ENCODE data around the gene SLC66A2. TPM values are rescaled to one million over a fixed set of nuclear protein-coding genes. Genes with fewer than 3 reads are reported as not detected.

Gene SLC66A2
- total RNA-seq, 1 donor from 2014 or later = 34.4 TPM

DNA sequence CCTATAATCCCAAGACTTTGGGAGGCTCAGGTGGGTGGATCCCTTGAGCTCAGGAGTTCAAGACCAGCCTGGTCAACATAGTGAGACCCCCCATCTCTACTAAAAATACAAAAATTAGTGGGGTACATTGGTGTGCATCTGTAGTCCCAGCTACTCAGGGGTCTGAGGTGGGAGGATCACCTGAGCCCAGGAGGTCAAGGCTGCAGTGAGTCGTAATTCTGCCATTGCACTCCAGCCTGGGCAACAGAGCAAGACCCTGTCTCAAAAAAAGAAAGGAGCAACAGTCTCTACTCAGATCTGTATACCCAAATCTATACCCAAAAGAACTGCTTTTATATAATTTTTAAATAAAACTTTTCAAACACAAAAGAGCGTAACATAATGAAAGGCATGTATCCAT, 7.5 kb upstream of the SLC66A2 start:
- H3K4me1 Mint-ChIP-seq = peaks cover 34% of the 10 kb centered on the region
- H3K4me3 Mint-ChIP-seq = no peak overlapping the region
- no peaks in the 10 kb centered on the region for H3K36me3 Mint-ChIP-seq
- TF ChIP-seq, protein P1, sequence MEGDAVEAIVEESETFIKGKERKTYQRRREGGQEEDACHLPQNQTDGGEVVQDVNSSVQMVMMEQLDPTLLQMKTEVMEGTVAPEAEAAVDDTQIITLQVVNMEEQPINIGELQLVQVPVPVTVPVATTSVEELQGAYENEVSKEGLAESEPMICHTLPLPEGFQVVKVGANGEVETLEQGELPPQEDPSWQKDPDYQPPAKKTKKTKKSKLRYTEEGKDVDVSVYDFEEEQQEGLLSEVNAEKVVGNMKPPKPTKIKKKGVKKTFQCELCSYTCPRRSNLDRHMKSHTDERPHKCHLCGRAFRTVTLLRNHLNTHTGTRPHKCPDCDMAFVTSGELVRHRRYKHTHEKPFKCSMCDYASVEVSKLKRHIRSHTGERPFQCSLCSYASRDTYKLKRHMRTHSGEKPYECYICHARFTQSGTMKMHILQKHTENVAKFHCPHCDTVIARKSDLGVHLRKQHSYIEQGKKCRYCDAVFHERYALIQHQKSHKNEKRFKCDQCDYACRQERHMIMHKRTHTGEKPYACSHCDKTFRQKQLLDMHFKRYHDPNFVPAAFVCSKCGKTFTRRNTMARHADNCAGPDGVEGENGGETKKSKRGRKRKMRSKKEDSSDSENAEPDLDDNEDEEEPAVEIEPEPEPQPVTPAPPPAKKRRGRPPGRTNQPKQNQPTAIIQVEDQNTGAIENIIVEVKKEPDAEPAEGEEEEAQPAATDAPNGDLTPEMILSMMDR (IDR thresholded peaks at IDR 0.05; ENCODE audit: unreplicated experiment) = no peak
- no peaks in the 10 kb centered on the region for H3K9me3 Mint-ChIP-seq
- DNase-seq (ENCODE audit: low spot score in 2 of 2, unreplicated experiment in 2 of 2) = no peak
- no peak overlapping the region for H3K27ac Mint-ChIP-seq
- H3K27me3 Mint-ChIP-seq (ENCODE audit: low read depth) = no peaks in the 10 kb centered on the region

DNA sequence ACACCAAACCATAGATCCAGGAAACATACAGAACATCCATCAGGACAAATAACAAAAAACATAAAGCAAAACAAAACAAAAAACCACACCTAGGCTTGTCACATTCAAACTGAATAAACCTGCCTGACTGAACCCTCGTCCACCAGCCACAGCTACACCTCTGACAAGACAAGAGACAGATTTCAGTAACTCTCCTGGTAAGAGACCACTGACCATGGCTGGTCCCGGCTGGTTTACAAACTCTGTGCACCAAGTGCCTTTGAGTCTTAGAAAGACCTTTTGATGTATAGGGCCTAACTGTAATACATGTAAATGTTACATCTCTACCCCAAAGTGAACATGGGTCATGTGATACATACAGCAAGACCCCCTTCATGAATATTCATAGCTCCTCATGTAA, 4.8 kb upstream of the SLC66A2 start:
- Mint-ChIP-seq H3K9me3 (no peaks in the 10 kb centered on the region), H3K4me3 (no peak overlapping the region), H3K36me3 (no peaks in the 10 kb centered on the region), H3K27me3 (ENCODE audit: low read depth) (peaks cover 6% of the 10 kb centered on the region), H3K4me1 (peaks cover 13% of the 10 kb centered on the region), H3K27ac (no peak overlapping the region)
- TF ChIP-seq, protein P1 (IDR thresholded peaks at IDR 0.05; ENCODE audit: unreplicated experiment) = no peak
- DNase-seq (ENCODE audit: low spot score in 2 of 2, unreplicated experiment in 2 of 2) = no peak

DNA sequence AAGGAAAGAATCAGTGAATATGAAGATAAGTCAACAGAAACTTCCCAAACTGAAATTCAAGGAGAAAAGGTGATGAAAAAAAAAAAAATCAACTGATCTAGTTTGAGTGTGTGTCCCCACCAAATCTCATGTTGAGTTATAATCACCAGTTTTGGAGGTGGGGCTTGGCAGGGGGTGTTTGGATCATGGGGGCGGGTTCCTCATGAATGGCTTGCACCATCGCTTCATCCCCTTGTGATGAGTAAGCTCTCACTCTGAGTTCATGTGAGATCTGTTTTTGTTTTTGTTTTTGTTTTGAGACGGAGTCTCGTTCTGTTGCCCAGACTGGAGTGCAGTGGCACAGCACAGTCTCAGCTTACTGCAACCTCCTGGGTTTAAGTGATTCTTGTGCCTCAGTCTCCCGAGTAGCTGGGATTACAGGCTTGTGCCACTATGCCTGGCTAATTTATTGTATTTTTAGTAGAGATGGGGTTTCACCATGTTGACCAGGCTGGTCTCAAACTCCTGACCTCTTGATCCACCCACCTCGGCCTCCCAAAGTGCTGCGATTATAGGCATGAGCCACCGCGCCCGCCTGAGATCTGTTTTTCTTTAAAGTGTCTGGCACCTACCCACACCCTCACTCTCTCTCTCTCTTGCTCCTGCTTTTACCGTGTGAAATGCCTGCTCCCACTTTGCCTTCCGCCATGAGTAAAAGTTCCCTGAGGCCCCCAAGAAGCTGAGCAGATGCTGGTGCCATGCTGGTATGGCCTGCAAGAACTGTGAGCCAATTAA, 4.0 kb upstream of the SLC66A2 start:
- no peak for DNase-seq (ENCODE audit: low spot score in 2 of 2, unreplicated experiment in 2 of 2)
- no peak overlapping the region for H3K4me3 Mint-ChIP-seq
- no peaks in the 10 kb centered on the region for H3K36me3 Mint-ChIP-seq
- H3K27me3 Mint-ChIP-seq (ENCODE audit: low read depth) = peaks cover 6% of the 10 kb centered on the region
- H3K9me3 Mint-ChIP-seq = no peaks in the 10 kb centered on the region
- TF ChIP-seq, protein P1 (IDR thresholded peaks at IDR 0.05; ENCODE audit: unreplicated experiment) = no peak
- H3K4me1 Mint-ChIP-seq = peaks cover 10% of the 10 kb centered on the region
- no peak overlapping the region for H3K27ac Mint-ChIP-seq

DNA sequence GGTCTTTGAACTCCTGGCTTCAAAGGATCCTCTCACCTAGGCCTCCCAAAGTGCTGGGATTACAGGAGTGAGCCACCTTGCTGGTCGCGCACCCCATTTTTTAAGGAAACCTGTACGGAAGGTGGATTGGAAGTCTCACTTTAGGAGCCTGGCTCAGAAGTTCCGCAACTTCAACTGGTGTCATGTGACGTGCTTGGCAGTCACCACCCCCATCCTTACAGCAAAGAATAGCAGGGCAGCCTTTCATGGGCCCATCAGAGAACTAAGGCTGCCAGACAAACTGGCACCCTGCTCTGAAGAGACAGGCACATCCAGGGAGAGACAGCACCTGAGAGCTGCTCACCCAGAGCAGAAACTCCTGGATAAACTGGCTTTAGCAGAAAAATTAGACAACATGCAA, 3.3 kb upstream of the SLC66A2 start:
- no peaks in the 10 kb centered on the region for H3K36me3 Mint-ChIP-seq
- TF ChIP-seq, protein P1 (IDR thresholded peaks at IDR 0.05; ENCODE audit: unreplicated experiment) = no peak
- peaks cover 6% of the 10 kb centered on the region for H3K27me3 Mint-ChIP-seq (ENCODE audit: low read depth)
- H3K27ac Mint-ChIP-seq = no peak overlapping the region
- H3K9me3 Mint-ChIP-seq = no peaks in the 10 kb centered on the region
- DNase-seq (ENCODE audit: low spot score in 2 of 2, unreplicated experiment in 2 of 2) = no peak
- H3K4me1 Mint-ChIP-seq = peaks cover 10% of the 10 kb centered on the region
- no peak overlapping the region for H3K4me3 Mint-ChIP-seq

DNA sequence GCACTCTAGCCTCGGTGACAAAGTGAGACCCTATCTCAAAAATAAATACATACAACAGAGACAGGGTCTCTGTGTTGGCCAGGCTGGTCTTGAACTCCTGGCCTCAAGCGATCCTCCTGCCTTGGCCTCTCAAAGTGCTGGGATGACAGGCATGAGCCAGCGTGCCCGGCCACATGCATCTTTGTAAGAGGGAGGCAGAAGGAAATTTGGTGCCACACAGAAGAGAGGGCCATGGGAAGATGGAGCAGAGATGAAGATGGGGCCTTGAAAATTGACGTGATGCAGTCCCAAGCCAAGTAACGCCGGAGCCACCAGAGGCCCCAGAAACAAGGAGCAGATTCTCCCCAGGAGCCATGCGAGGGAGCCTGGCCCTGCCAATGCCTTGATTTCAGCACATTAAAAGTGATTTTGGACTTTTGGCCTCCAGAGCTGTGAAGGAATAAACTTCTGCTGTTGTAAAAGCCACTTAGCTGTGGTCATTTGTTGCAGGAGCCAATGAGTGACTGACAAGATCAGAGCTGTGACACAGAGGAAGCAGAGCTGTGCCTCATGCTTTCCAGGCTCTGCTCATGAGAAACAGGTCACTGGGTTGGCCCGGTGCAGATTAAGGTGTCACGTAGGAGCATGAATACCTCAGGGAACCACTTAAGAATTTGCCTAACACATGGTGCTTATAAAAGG, 2.7 kb upstream of the SLC66A2 start:
- no peak overlapping the region for H3K27ac Mint-ChIP-seq
- DNase-seq (ENCODE audit: low spot score in 2 of 2, unreplicated experiment in 2 of 2) = no peak
- peaks cover 13% of the 10 kb centered on the region for H3K4me1 Mint-ChIP-seq
- H3K36me3 Mint-ChIP-seq = no peaks in the 10 kb centered on the region
- no peaks in the 10 kb centered on the region for H3K9me3 Mint-ChIP-seq
- TF ChIP-seq, protein P1 (IDR thresholded peaks at IDR 0.05; ENCODE audit: unreplicated experiment) = no peak
- peaks cover 6% of the 10 kb centered on the region for H3K27me3 Mint-ChIP-seq (ENCODE audit: low read depth)
- H3K4me3 Mint-ChIP-seq = no peak overlapping the region

All from mesothelial cell of epicardium (in vitro differentiated cells).